GM19240 (cell line): Measurements from ENCODE around the gene USP15.
"Not testable (repeated sequence)": the region's sequence is repeated elsewhere in the genome, so short reads cannot be mapped to it uniquely, and the experiment has no call there.

Source experiments
- DNase-seq: peaks from one replicate; pipeline ENCODE4 v3.0.0; 2011; ENCODE audit warnings: low spot score; ENCODE audit not compliant: insufficient read length

The USP15 gene

GRCh38 chr12:62368430-62369223, 108.4 kb downstream of the USP15 start:
- DNase-seq = not testable (repeated sequence)

- no peak for DNase-seq
Measured at GRCh38 chr12:62370189-62370588, 110.0 kb downstream of the USP15 start.

GRCh38 chr12:62371661-62372060, 111.5 kb downstream of the USP15 start:
- DNase-seq = no peak

GRCh38 chr12:62372134-62372533, 111.9 kb downstream of the USP15 start:
- DNase-seq = no peak

- DNase-seq = no peak
Measured at GRCh38 chr12:62372825-62373224, 112.6 kb downstream of the USP15 start.

- DNase-seq = no peak
Measured at GRCh38 chr12:62375603-62376002, 115.4 kb downstream of the USP15 start.

- no peak for DNase-seq
Measured at GRCh38 chr12:62379026-62379722, 119.0 kb downstream of the USP15 start.

- DNase-seq = no peak
Measured at GRCh38 chr12:62379723-62380045, 119.5 kb downstream of the USP15 start.

GRCh38 chr12:62382526-62382925, 122.3 kb downstream of the USP15 start:
- no peak for DNase-seq

GRCh38 chr12:62396750-62397149, 136.5 kb downstream of the USP15 start:
- no peak for DNase-seq

GRCh38 chr12:62400135-62400534, 139.9 kb downstream of the USP15 start:
- DNase-seq = no peak

- DNase-seq = no peak
Measured at GRCh38 chr12:62401631-62402030, 141.4 kb downstream of the USP15 start.

GRCh38 chr12:62403031-62403430, 142.8 kb downstream of the USP15 start:
- no peak for DNase-seq

- no peak for DNase-seq
Measured at GRCh38 chr12:62407587-62407986, 147.4 kb downstream of the USP15 start.

- no peak for DNase-seq
Measured at GRCh38 chr12:62409068-62409467, 148.9 kb downstream of the USP15 start.

GRCh38 chr12:62414180-62414579, 154.0 kb downstream of the USP15 start:
- DNase-seq = no peak

- DNase-seq = no peak
Measured at GRCh38 chr12:62426089-62426488, 165.9 kb downstream of the USP15 start.

- DNase-seq = no peak
Measured at GRCh38 chr12:62429457-62429856, 169.3 kb downstream of the USP15 start.

- no peak for DNase-seq
Measured at GRCh38 chr12:62434494-62435302, 174.5 kb downstream of the USP15 start.

GRCh38 chr12:62435303-62436163, 175.3 kb downstream of the USP15 start:
- no peak for DNase-seq

GRCh38 chr12:62436164-62436503, 175.9 kb downstream of the USP15 start:
- DNase-seq = no peak
